ENCODE data around the gene DPP7.
A peak's percentile ranks its signal among the peaks of the same experiment; 100 is the strongest.

The DPP7 gene

GRCh38 chr9:137073992-137074399, 40.5 kb downstream of the DPP7 start:
- H3K4me3 ChIP-seq (ENCODE audit: extremely low read depth, insufficient read depth, low read length, poor library complexity, severe bottlenecking), result no peak overlapping the region
- H3K9me3 ChIP-seq (ENCODE audit: control insufficient read depth, low read length), result no peaks in the 10 kb centered on the region
- H3K4me1 ChIP-seq (ENCODE audit: control insufficient read depth, insufficient read depth, low read length, poor library complexity, severe bottlenecking), result peaks cover 14% of the 10 kb centered on the region
- H3K36me3 ChIP-seq (ENCODE audit: control insufficient read depth, insufficient read depth, low read length), result no peaks in the 10 kb centered on the region
- H3K27ac ChIP-seq (ENCODE audit: low read depth, low read length, severe bottlenecking), result no peak overlapping the region
- WGBS, 2 experiments (ENCODE audit: insufficient coverage in 2 of 2), result 93 to 96% methylated on average over 8 of the region's 8 CpGs

- WGBS, 2 experiments (ENCODE audit: insufficient coverage in 2 of 2), result 84% methylated on average over 2 of the region's 2 CpGs; no CpG with 5 or more reads in 1 of the 2 experiments
Measured at GRCh38 chr9:137071282-137071681, 43.3 kb downstream of the DPP7 start.

DNA sequence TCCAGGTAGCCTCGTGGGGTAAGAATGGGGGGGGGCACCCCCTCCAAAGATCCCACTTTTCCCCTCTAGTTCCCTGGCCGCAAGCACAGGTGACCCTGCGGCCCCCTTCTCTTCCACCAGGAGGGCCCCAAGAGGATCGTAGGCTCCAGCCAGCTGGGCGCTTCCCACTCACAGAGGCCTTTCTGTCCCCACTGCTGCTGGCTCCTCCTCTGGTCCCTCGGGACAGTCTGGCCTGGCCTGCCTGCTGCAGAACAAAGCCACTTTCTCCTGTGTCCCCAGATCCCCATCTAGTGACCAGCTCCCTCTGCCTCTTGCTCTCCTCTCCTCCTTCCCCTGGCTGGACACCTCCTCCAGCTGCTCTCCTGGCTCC, 43.6 kb downstream of the DPP7 start:
- peak overlapping the region; percentile 40 for H3K4me3 ChIP-seq (ENCODE audit: extremely low read depth, insufficient read depth, low read length, poor library complexity, severe bottlenecking)
- no peaks in the 10 kb centered on the region for H3K9me3 ChIP-seq (ENCODE audit: control insufficient read depth, low read length)
- 29 to 43% methylated on average over 5 to 6 of the region's 6 CpGs for WGBS, 2 experiments (ENCODE audit: insufficient coverage in 2 of 2)
- peak overlapping the region; percentile 67 for H3K27ac ChIP-seq (ENCODE audit: low read depth, low read length, severe bottlenecking)
- H3K36me3 ChIP-seq (ENCODE audit: control insufficient read depth, insufficient read depth, low read length), result no peaks in the 10 kb centered on the region
- peaks cover 12% of the 10 kb centered on the region for H3K4me1 ChIP-seq (ENCODE audit: control insufficient read depth, insufficient read depth, low read length, poor library complexity, severe bottlenecking)

More at GRCh38 chr9:137071282-137071681, 43.3 kb downstream of the DPP7 start:
- Histone ChIP-seq H3K36me3 (ENCODE audit: control insufficient read depth, insufficient read depth, low read length) (no peaks in the 10 kb centered on the region), H3K4me1 (ENCODE audit: control insufficient read depth, insufficient read depth, low read length, poor library complexity, severe bottlenecking) (peaks cover 12% of the 10 kb centered on the region), H3K9me3 (ENCODE audit: control insufficient read depth, low read length) (no peaks in the 10 kb centered on the region), H3K27ac (ENCODE audit: low read depth, low read length, severe bottlenecking) (peak overlapping the region; percentile 67), H3K4me3 (ENCODE audit: extremely low read depth, insufficient read depth, low read length, poor library complexity, severe bottlenecking) (peak overlapping the region; percentile 40)

DNA sequence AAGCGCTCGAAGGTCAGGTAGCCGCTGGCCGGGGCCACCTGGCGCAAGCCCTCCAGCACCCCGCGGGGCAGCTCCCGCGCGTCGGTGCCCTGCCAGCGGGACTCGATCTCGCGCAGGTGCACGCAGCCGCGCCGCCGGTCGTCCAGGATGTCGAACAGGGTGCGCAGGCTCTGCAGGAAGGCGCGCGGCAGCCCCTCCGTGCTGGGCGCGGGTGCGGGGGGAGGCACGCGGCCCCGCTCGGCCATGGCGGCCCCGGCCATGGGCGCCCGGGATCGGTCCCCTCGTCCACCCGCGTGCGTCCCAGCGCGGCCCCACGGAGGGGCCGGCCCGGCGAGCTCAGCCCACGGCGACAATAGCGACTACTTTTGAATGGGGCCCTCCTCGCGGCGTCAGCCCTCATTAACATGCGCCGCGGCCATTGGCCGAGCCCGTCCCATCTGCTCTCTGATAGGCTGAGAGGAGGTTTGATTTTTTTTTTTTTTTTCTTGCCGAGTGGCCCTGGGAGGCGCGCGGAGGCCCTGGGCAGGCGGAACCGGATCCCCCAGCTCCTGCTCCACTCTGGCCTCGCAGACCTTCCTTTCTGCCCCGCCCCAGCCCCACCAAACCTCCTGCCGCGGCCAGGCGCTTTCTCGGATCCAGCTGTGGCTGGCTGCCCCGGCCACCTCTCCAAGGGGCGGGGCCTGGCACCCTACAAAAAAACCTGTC, 44.2 kb downstream of the DPP7 start, which contains the start of gene SAPCD2:
TSS of gene SAPCD2 (minus strand) at position 357 of the 705 bp plus-strand sequence. CDS start at position 260, 97 bp downstream.
- Histone ChIP-seq H3K4me1 (ENCODE audit: control insufficient read depth, insufficient read depth, low read length, poor library complexity, severe bottlenecking) (peaks cover 12% of the 10 kb centered on the region), H3K27ac (ENCODE audit: low read depth, low read length, severe bottlenecking) (peak within 1 kb of the TSS; percentile 67), H3K9me3 (ENCODE audit: control insufficient read depth, low read length) (no peaks in the 10 kb centered on the region), H3K4me3 (ENCODE audit: extremely low read depth, insufficient read depth, low read length, poor library complexity, severe bottlenecking) (peak within 1 kb of the TSS; percentile 40), H3K36me3 (ENCODE audit: control insufficient read depth, insufficient read depth, low read length) (no peaks in the 10 kb centered on the region)
- WGBS, 2 experiments (ENCODE audit: insufficient coverage in 2 of 2), result 0 to 1% methylated on average over 50 to 51 of the region's 74 CpGs

- peak overlapping the region; percentile 38 for H3K4me3 ChIP-seq (ENCODE audit: extremely low read depth, insufficient read depth, low read length, poor library complexity, severe bottlenecking)
Measured at GRCh38 chr9:137069508-137070091, 44.9 kb downstream of the DPP7 start.

GRCh38 chr9:137068539-137069507, 45.7 kb downstream of the DPP7 start:
- Histone ChIP-seq H3K9me3 (ENCODE audit: control insufficient read depth, low read length) (no peaks in the 10 kb centered on the region), H3K4me1 (ENCODE audit: control insufficient read depth, insufficient read depth, low read length, poor library complexity, severe bottlenecking) (peaks cover 12% of the 10 kb centered on the region), H3K27ac (ENCODE audit: low read depth, low read length, severe bottlenecking) (no peak overlapping the region), H3K4me3 (ENCODE audit: extremely low read depth, insufficient read depth, low read length, poor library complexity, severe bottlenecking) (peak overlapping the region; percentile 38), H3K36me3 (ENCODE audit: control insufficient read depth, insufficient read depth, low read length) (no peaks in the 10 kb centered on the region)
- WGBS, 2 experiments (ENCODE audit: insufficient coverage in 2 of 2), result 91 to 96% methylated on average over 13 to 16 of the region's 17 CpGs

More at GRCh38 chr9:137069508-137070091, 44.9 kb downstream of the DPP7 start:
- Histone ChIP-seq H3K36me3 (ENCODE audit: control insufficient read depth, insufficient read depth, low read length) (no peaks in the 10 kb centered on the region), H3K27ac (ENCODE audit: low read depth, low read length, severe bottlenecking) (no peak overlapping the region), H3K9me3 (ENCODE audit: control insufficient read depth, low read length) (no peaks in the 10 kb centered on the region), H3K4me1 (ENCODE audit: control insufficient read depth, insufficient read depth, low read length, poor library complexity, severe bottlenecking) (peaks cover 12% of the 10 kb centered on the region)
- 3 to 8% methylated on average over 39 to 50 of the region's 52 CpGs for WGBS, 2 experiments (ENCODE audit: insufficient coverage in 2 of 2)

- Histone ChIP-seq H3K36me3 (ENCODE audit: control insufficient read depth, insufficient read depth, low read length) (no peaks in the 10 kb centered on the region), H3K27ac (ENCODE audit: low read depth, low read length, severe bottlenecking) (no peak overlapping the region), H3K4me3 (ENCODE audit: extremely low read depth, insufficient read depth, low read length, poor library complexity, severe bottlenecking) (no peak overlapping the region), H3K4me1 (ENCODE audit: control insufficient read depth, insufficient read depth, low read length, poor library complexity, severe bottlenecking) (peaks cover 12% of the 10 kb centered on the region), H3K9me3 (ENCODE audit: control insufficient read depth, low read length) (no peaks in the 10 kb centered on the region)
- WGBS, 2 experiments (ENCODE audit: insufficient coverage in 2 of 2), result 62 to 77% methylated on average over 9 to 12 of the region's 12 CpGs
Measured at GRCh38 chr9:137067860-137068538, 46.5 kb downstream of the DPP7 start.

- H3K4me3 ChIP-seq (ENCODE audit: extremely low read depth, insufficient read depth, low read length, poor library complexity, severe bottlenecking), result no peak overlapping the region
- WGBS, 2 experiments (ENCODE audit: insufficient coverage in 2 of 2), result 89 to 93% methylated on average over 20 to 22 of the region's 26 CpGs
- peaks cover 12% of the 10 kb centered on the region for H3K4me1 ChIP-seq (ENCODE audit: control insufficient read depth, insufficient read depth, low read length, poor library complexity, severe bottlenecking)
- H3K9me3 ChIP-seq (ENCODE audit: control insufficient read depth, low read length), result no peaks in the 10 kb centered on the region
- H3K27ac ChIP-seq (ENCODE audit: low read depth, low read length, severe bottlenecking), result no peak overlapping the region
- no peaks in the 10 kb centered on the region for H3K36me3 ChIP-seq (ENCODE audit: control insufficient read depth, insufficient read depth, low read length)
Measured at GRCh38 chr9:137066096-137066861, 48.3 kb downstream of the DPP7 start.

GRCh38 chr9:137065336-137065967, 49.1 kb downstream of the DPP7 start:
- H3K4me3 ChIP-seq (ENCODE audit: extremely low read depth, insufficient read depth, low read length, poor library complexity, severe bottlenecking), result no peak overlapping the region
- peaks cover 7% of the 10 kb centered on the region for H3K4me1 ChIP-seq (ENCODE audit: control insufficient read depth, insufficient read depth, low read length, poor library complexity, severe bottlenecking)
- no peak overlapping the region for H3K27ac ChIP-seq (ENCODE audit: low read depth, low read length, severe bottlenecking)
- no peaks in the 10 kb centered on the region for H3K36me3 ChIP-seq (ENCODE audit: control insufficient read depth, insufficient read depth, low read length)
- no peaks in the 10 kb centered on the region for H3K9me3 ChIP-seq (ENCODE audit: control insufficient read depth, low read length)
- 93 to 96% methylated on average over 23 of the region's 23 CpGs for WGBS, 2 experiments (ENCODE audit: insufficient coverage in 2 of 2)
